T47D (cell line): ENCODE measurements around the gene FGD4.
"Not testable (repeated sequence)": the region's sequence is repeated elsewhere in the genome, so short reads cannot be mapped to it uniquely, and the experiment has no call there.

ENCODE experiments used
- DNase-seq, 2 experiments: peaks; one replicate each; pipeline versions ENCODE4 v3.0.0 to v3.0.0-alpha.2; 2011 to 2012; ENCODE audit warnings: low read depth in 1 of 2, low spot score in 1 of 2
- JUND ChIP-seq: IDR thresholded peaks from 2 replicates; pipeline ENCODE4 v1.6.1; 2012; ENCODE audit warnings: low read depth
- in situ Hi-C: cut with HindIII; loops from 2 replicates; pipeline ENCODE4 v1.10.0; 2016; ENCODE audit warnings: low sequenced_read_pairs, low pct_unique_long_range_greater_than_20kb

Gene FGD4

GRCh38 chr12:32558903-32559302 lies 159.5 kb downstream of the FGD4 start:
- no peak for DNase-seq
- in situ Hi-C loops: no loop called here
- TF ChIP-seq JUND: no peak

GRCh38 chr12:32559434-32559833 lies 160.1 kb downstream of the FGD4 start:
- no peak for TF ChIP-seq JUND
- DNase-seq: no peak
- in situ Hi-C loops: no loop called here

GRCh38 chr12:32560520-32560919 lies 161.2 kb downstream of the FGD4 start:
- DNase-seq: no peak
- no peak for TF ChIP-seq JUND
- in situ Hi-C loops: no loop called here

- in situ Hi-C loops: no loop called here
- DNase-seq: no peak
- no peak for TF ChIP-seq JUND
Measured at GRCh38 chr12:32561931-32562341, 162.6 kb downstream of the FGD4 start.

GRCh38 chr12:32562413-32562812 lies 163.1 kb downstream of the FGD4 start:
- in situ Hi-C loops, DNase-seq: not testable (repeated sequence)

- TF ChIP-seq JUND: no peak
- no peak for DNase-seq
- in situ Hi-C loops: no loop called here
Measured at GRCh38 chr12:32566663-32567295, 167.4 kb downstream of the FGD4 start.

GRCh38 chr12:32567296-32567674 lies 167.9 kb downstream of the FGD4 start:
- TF ChIP-seq JUND: no peak
- DNase-seq: no peak
- in situ Hi-C loops: no loop called here

GRCh38 chr12:32568228-32568627 lies 168.9 kb downstream of the FGD4 start:
- TF ChIP-seq JUND: no peak
- no peak for DNase-seq

GRCh38 chr12:32569259-32569658 lies 169.9 kb downstream of the FGD4 start:
- DNase-seq: no peak
- TF ChIP-seq JUND: no peak
- in situ Hi-C loops: no loop called here

More at GRCh38 chr12:32568228-32568627, 168.9 kb downstream of the FGD4 start:
- in situ Hi-C loops: no loop called here

GRCh38 chr12:32574585-32574984 lies 175.2 kb downstream of the FGD4 start:
- TF ChIP-seq JUND: no peak
- in situ Hi-C loops: no loop called here
- no peak for DNase-seq

GRCh38 chr12:32577328-32577727 lies 178.0 kb downstream of the FGD4 start:
- in situ Hi-C loops: no loop called here
- TF ChIP-seq JUND: no peak
- DNase-seq: no peak

- in situ Hi-C loops: no loop called here
- no peak for TF ChIP-seq JUND
- DNase-seq: no peak
Measured at GRCh38 chr12:32583534-32583933, 184.2 kb downstream of the FGD4 start.

GRCh38 chr12:32585680-32586079 lies 186.3 kb downstream of the FGD4 start:
- no peak for TF ChIP-seq JUND
- no peak for DNase-seq
- in situ Hi-C loops: no loop called here

GRCh38 chr12:32586390-32586789 lies 187.0 kb downstream of the FGD4 start:
- TF ChIP-seq JUND: no peak
- in situ Hi-C loops: no loop called here
- no peak for DNase-seq
